ENCODE measurements around the gene HEATR1.

GRCh38 chr1:236558846-236559245 is 45.5 kb downstream of the HEATR1 start:
- TF ChIP-seq, protein P1, sequence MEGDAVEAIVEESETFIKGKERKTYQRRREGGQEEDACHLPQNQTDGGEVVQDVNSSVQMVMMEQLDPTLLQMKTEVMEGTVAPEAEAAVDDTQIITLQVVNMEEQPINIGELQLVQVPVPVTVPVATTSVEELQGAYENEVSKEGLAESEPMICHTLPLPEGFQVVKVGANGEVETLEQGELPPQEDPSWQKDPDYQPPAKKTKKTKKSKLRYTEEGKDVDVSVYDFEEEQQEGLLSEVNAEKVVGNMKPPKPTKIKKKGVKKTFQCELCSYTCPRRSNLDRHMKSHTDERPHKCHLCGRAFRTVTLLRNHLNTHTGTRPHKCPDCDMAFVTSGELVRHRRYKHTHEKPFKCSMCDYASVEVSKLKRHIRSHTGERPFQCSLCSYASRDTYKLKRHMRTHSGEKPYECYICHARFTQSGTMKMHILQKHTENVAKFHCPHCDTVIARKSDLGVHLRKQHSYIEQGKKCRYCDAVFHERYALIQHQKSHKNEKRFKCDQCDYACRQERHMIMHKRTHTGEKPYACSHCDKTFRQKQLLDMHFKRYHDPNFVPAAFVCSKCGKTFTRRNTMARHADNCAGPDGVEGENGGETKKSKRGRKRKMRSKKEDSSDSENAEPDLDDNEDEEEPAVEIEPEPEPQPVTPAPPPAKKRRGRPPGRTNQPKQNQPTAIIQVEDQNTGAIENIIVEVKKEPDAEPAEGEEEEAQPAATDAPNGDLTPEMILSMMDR (IDR thresholded peaks at IDR 0.05): no peak
- no peak for TF ChIP-seq EP300 (IDR thresholded peaks at IDR 0.05)
- TF ChIP-seq POLR2A (IDR thresholded peaks at IDR 0.05): no peak

Data from ovary (tissue), 3 donors.